Stomach (tissue), 4 donors: Measurements from ENCODE around the gene BIRC6.

ENCODE experiments used
- POLR2A ChIP-seq, 4 donors: fragments of 450-650 bp; IDR thresholded peaks; one replicate each; pipeline ENCODE4 v1.6.1; 2016; ENCODE audit warnings: antibody characterized with exemption in 4 of 4, control low read depth in 2 of 4, mild to moderate bottlenecking in 1 of 4, moderate library complexity in 1 of 4
- POLR2AphosphoS5 ChIP-seq, 3 donors: sonication (generic); formaldehyde crosslinking; IDR thresholded peaks; one replicate each; pipeline ENCODE4 v1.6.1; 2016; ENCODE audit warnings: antibody characterized with exemption in 3 of 3
- TF ChIP-seq, protein P1 (sequence below), 7 experiments: fragments of 450-650 bp in 4 of 7; fragments of 200-600 bp in 3 of 7; sonication (generic) in 3 of 7; IDR thresholded peaks; one replicate each; pipeline ENCODE4 v1.5.1; 2016 to 2019; ENCODE audit warnings: antibody characterized with exemption in 7 of 7, control low read depth in 2 of 7, mild to moderate bottlenecking in 1 of 7

DNA sequence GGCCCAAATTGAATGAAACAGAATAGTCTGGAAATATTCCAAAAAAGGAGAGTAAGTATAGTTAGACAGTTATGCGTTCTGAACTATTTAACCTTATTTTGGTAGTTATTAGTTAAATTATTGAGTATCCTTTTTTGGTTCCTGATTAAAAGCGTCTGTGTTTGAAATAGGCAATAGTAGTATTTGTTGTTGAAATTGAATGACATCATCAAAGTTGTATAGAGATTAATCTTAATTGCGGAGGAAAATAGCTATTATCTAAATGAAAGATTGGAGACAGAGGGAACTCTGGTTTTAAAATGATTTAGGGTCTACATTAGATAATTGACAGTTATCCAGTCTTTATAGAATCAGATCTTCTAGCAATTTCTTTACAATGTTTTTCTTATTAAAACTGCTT is 115.8 kb downstream of the BIRC6 start:
- TF ChIP-seq, protein P1, sequence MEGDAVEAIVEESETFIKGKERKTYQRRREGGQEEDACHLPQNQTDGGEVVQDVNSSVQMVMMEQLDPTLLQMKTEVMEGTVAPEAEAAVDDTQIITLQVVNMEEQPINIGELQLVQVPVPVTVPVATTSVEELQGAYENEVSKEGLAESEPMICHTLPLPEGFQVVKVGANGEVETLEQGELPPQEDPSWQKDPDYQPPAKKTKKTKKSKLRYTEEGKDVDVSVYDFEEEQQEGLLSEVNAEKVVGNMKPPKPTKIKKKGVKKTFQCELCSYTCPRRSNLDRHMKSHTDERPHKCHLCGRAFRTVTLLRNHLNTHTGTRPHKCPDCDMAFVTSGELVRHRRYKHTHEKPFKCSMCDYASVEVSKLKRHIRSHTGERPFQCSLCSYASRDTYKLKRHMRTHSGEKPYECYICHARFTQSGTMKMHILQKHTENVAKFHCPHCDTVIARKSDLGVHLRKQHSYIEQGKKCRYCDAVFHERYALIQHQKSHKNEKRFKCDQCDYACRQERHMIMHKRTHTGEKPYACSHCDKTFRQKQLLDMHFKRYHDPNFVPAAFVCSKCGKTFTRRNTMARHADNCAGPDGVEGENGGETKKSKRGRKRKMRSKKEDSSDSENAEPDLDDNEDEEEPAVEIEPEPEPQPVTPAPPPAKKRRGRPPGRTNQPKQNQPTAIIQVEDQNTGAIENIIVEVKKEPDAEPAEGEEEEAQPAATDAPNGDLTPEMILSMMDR (IDR thresholded peaks at IDR 0.05): no peak
- no peak for TF ChIP-seq POLR2A (IDR thresholded peaks at IDR 0.05)
- TF ChIP-seq POLR2AphosphoS5 (IDR thresholded peaks at IDR 0.05): no peak
